Lower lobe of right lung (tissue), 2 donors: ENCODE data around the gene P2RY14. TPM values are rescaled to one million over a fixed set of nuclear protein-coding genes. Genes with fewer than 3 reads are reported as not detected.

Experiments used
- ATAC-seq, 2 donors: fragments of 200-7000 bp; cut with Tn5 transposase; one replicate each; pipeline ENCODE4 v1.9.1; 2020 to 2022; ENCODE audit warnings: mild to moderate bottlenecking in 2 of 2, moderate library complexity in 2 of 2
- DNase-seq: peaks from one replicate; pipeline ENCODE4 v3.0.0-alpha.2; 2020
- H3K27ac ChIP-seq: fragments of 200-600 bp; one replicate; pipeline ENCODE4 v1.8.0; 2022
- H3K27me3 ChIP-seq: fragments of 200-600 bp; one replicate; pipeline ENCODE4 v1.8.0; 2022; ENCODE audit warnings: low read depth
- H3K36me3 ChIP-seq: fragments of 200-600 bp; one replicate; pipeline ENCODE4 v1.8.0; 2022; ENCODE audit warnings: mild to moderate bottlenecking
- H3K4me1 ChIP-seq: fragments of 200-600 bp; one replicate; pipeline ENCODE4 v1.8.0; 2022
- H3K4me3 ChIP-seq: fragments of 200-600 bp; one replicate; pipeline ENCODE4 v1.8.0; 2022; ENCODE audit warnings: mild to moderate bottlenecking
- H3K9me3 ChIP-seq: fragments of 200-600 bp; one replicate; pipeline ENCODE4 v1.8.0; 2022
- CTCF ChIP-seq: fragments of 200-600 bp; IDR thresholded peaks from one replicate; pipeline ENCODE4 v1.8.0; 2022; ENCODE audit warnings: antibody characterized with exemption, mild to moderate bottlenecking
- intact Hi-C: fragments of 100-400 bp; cut with DNase I; formaldehyde crosslinking; loops from one replicate; pipeline ENCODE4 v1.11.0; 2022
- total RNA-seq: library from RNA; stranded (reverse); fragmentation: NEBNext Ultra II Directional; extraction: Animal tissue kit (Norgen Biotek cat#: 25700); gene quantifications from one replicate; pipeline ENCODE4 v1.2.1, GENCODE V29; 2021
- donor health status: DM: no; HTN: yes; CAD: no; lungs with severe emphysema.

The P2RY14 gene
- total RNA-seq, 1 donor from 2014 or later: 5.7 TPM

- no peak overlapping the region for H3K27ac ChIP-seq
- no peak for TF ChIP-seq CTCF
- DNase-seq: no peak
These were observed 14.8 kb upstream of the P2RY14 start for GRCh38 chr3:151293127-151293526.

GRCh38 chr3:151290673-151291072 is 12.3 kb upstream of the P2RY14 start:
- Histone ChIP-seq H3K36me3 (no peaks in the 10 kb centered on the region), H3K4me3 (no peak overlapping the region), H3K4me1 (no peaks in the 10 kb centered on the region), H3K9me3 (no peaks in the 10 kb centered on the region), H3K27ac (no peak overlapping the region), H3K27me3 (no peaks in the 10 kb centered on the region)
- intact Hi-C loops: no loop called here
- DNase-seq (no peak), ATAC-seq (no peak)
- peak; percentile 31 for TF ChIP-seq CTCF

More at GRCh38 chr3:151293127-151293526, 14.8 kb upstream of the P2RY14 start:
- intact Hi-C loops: no loop called here
- no peaks in the 10 kb centered on the region for H3K9me3 ChIP-seq
- H3K4me3 ChIP-seq: no peak overlapping the region
- H3K27me3 ChIP-seq: no peaks in the 10 kb centered on the region
- no peaks in the 10 kb centered on the region for H3K4me1 ChIP-seq
- no peaks in the 10 kb centered on the region for H3K36me3 ChIP-seq
- ATAC-seq: no peak

- Histone ChIP-seq H3K27ac (no peak overlapping the region), H3K4me1 (no peaks in the 10 kb centered on the region), H3K4me3 (no peak overlapping the region), H3K9me3 (no peaks in the 10 kb centered on the region), H3K36me3 (no peaks in the 10 kb centered on the region), H3K27me3 (no peaks in the 10 kb centered on the region)
- intact Hi-C loops: no loop called here
- DNase-seq (no peak), ATAC-seq (no peak)
- no peak for TF ChIP-seq CTCF
These were observed 11.1 kb upstream of the P2RY14 start for GRCh38 chr3:151289445-151289844.

GRCh38 chr3:151285940-151286339 is 7.6 kb upstream of the P2RY14 start:
- Histone ChIP-seq H3K36me3 (no peaks in the 10 kb centered on the region), H3K4me1 (peaks cover 11% of the 10 kb centered on the region), H3K27ac (no peak overlapping the region), H3K4me3 (no peak overlapping the region), H3K27me3 (no peaks in the 10 kb centered on the region), H3K9me3 (no peaks in the 10 kb centered on the region)
- intact Hi-C loops: no loop called here
- no peak for ATAC-seq
- no peak for TF ChIP-seq CTCF
- DNase-seq: no peak

- no peak for TF ChIP-seq CTCF
- Histone ChIP-seq H3K27ac (no peak overlapping the region), H3K9me3 (no peaks in the 10 kb centered on the region), H3K36me3 (no peaks in the 10 kb centered on the region), H3K4me1 (peaks cover 11% of the 10 kb centered on the region), H3K27me3 (no peaks in the 10 kb centered on the region), H3K4me3 (no peak overlapping the region)
- intact Hi-C loops: no loop called here
- ATAC-seq: peak; percentile 28 to 48
- no peak for DNase-seq
These were observed 5.6 kb upstream of the P2RY14 start for GRCh38 chr3:151283907-151284461.
